ENCODE data around the gene ADNP2. TPM values are rescaled to one million over a fixed set of nuclear protein-coding genes. Genes with fewer than 3 reads are reported as not detected.

ADNP2 gene
- total and polyA plus RNA-seq, 2 donors (not counting 1 experiment from before 2014, with no cell fraction given), result 4.7 to 14.7 TPM

DNA sequence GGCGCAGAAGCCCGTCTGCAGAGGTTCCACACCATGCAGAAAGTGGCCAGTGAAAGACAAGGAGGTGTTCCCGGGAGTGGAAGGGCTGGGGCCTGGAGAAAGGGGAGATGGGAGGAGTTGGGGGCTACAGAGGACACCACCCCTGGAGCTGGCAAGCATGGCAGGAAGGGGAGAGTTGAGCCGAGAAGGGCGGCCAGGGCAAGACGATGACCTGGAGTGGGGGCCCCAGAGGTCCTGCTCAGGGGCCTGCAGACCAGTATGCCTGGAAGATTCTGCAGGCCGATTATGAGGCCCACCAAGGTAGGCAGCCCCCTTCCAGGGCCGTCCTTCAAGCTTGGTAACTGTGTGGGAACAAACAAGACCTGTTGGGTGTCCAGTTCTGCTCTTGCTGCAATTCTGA, 41.7 kb upstream of the ADNP2 start:
- Histone ChIP-seq H2AFZ (ENCODE audit: insufficient read depth, low read depth, low read length, poor library complexity, severe bottlenecking) (no peak overlapping the region), H3K36me3 (replicated peaks in 1 of 2; ENCODE audit: control extremely low read depth in 1 of 2, control insufficient read depth in 1 of 2, extremely low read depth in 1 of 2, insufficient read depth in 2 of 2, low read length in 1 of 2) (no peaks in the 10 kb centered on the region), H3K27ac (ENCODE audit: low read length in 2 of 2) (no peak overlapping the region), H3K27me3 (replicated peaks in 1 of 4; ENCODE audit: control extremely low read depth in 1 of 4, control insufficient read depth in 3 of 4, insufficient read depth in 4 of 4, low read length in 3 of 4) (no peaks in the 10 kb centered on the region), H3K4me3 (ENCODE audit: control extremely low read depth in 1 of 5, extremely low read depth in 1 of 5, insufficient read depth in 1 of 5, low read depth in 2 of 5, low read length in 4 of 5) (no peak overlapping the region), H3K4me2 (replicated peaks; ENCODE audit: low read depth, low read length, poor library complexity, severe bottlenecking) (no peak overlapping the region), H3K4me1 (ENCODE audit: control insufficient read depth in 2 of 2, insufficient read depth in 2 of 2, low read length in 2 of 2) (no peaks in the 10 kb centered on the region), H3K79me2 (ENCODE audit: control insufficient read depth, insufficient read depth, low read length) (no peaks in the 10 kb centered on the region), H3K9ac (ENCODE audit: low read length) (no peak overlapping the region), H4K20me1 (ENCODE audit: control insufficient read depth, insufficient read depth, low read length, poor library complexity, severe bottlenecking) (no peaks in the 10 kb centered on the region), H3K9me3 (ENCODE audit: control extremely low read depth in 1 of 3, control insufficient read depth in 2 of 3, insufficient read depth in 1 of 3, low read length in 2 of 3) (peaks cover 2 to 18% (median 4%) of the 10 kb centered on the region in 3 donors)
- no peak overlapping the region for H3K4me3 Mint-ChIP-seq
- intact Hi-C loops (cut with micrococcal nuclease), result no loop called here
- CTCF ChIA-PET, result no interaction called here
- H3K27ac Mint-ChIP-seq, result no peak overlapping the region
- no peaks in the 10 kb centered on the region for H3K27me3 Mint-ChIP-seq
- DNase-seq, result no peak
- POLR2A ChIA-PET, result no interaction called here
- H3K9me3 Mint-ChIP-seq (ENCODE audit: insufficient read depth), result no peaks in the 10 kb centered on the region
- H3K4me1 Mint-ChIP-seq, result no peaks in the 10 kb centered on the region
- 92% methylated on average over 7 of the region's 8 CpGs for WGBS (ENCODE audit: insufficient coverage)
- TF ChIP-seq, protein P1, sequence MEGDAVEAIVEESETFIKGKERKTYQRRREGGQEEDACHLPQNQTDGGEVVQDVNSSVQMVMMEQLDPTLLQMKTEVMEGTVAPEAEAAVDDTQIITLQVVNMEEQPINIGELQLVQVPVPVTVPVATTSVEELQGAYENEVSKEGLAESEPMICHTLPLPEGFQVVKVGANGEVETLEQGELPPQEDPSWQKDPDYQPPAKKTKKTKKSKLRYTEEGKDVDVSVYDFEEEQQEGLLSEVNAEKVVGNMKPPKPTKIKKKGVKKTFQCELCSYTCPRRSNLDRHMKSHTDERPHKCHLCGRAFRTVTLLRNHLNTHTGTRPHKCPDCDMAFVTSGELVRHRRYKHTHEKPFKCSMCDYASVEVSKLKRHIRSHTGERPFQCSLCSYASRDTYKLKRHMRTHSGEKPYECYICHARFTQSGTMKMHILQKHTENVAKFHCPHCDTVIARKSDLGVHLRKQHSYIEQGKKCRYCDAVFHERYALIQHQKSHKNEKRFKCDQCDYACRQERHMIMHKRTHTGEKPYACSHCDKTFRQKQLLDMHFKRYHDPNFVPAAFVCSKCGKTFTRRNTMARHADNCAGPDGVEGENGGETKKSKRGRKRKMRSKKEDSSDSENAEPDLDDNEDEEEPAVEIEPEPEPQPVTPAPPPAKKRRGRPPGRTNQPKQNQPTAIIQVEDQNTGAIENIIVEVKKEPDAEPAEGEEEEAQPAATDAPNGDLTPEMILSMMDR (IDR thresholded peaks at IDR 0.05), result no peak
- TF ChIP-seq EZH2 (IDR thresholded peaks at IDR 0.05; ENCODE audit: borderline replicate concordance, insufficient read depth, low read depth, low read length, poor library complexity, severe bottlenecking), result no peak
- no peak for ATAC-seq (ENCODE audit: low read depth)

DNA sequence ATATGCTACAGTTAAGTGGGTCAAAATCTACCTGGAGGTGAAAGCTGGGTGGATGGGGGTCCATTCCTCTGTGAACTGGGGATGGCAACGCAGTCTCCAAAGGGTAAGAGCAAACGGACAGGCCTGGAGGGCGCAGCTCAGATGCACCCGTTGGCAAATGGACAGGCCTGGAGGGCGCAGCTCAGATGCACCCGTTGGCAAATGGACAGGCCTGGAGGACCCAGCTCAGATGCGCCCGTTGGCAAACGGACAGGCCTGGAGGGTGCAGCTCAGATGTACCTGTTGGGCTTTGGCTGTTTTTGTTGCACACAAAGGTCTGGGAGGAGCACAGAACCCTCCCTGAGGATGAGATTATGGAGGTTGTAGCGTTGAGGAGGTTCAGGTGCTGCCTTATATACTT, 41.2 kb upstream of the ADNP2 start:
- Histone ChIP-seq H3K27me3 (replicated peaks in 1 of 4; ENCODE audit: control extremely low read depth in 1 of 4, control insufficient read depth in 3 of 4, insufficient read depth in 4 of 4, low read length in 3 of 4) (no peaks in the 10 kb centered on the region), H3K4me3 (ENCODE audit: control extremely low read depth in 1 of 5, extremely low read depth in 1 of 5, insufficient read depth in 1 of 5, low read depth in 2 of 5, low read length in 4 of 5) (no peak overlapping the region), H3K9me3 (ENCODE audit: control extremely low read depth in 1 of 3, control insufficient read depth in 2 of 3, insufficient read depth in 1 of 3, low read length in 2 of 3) (peaks cover 0 to 15% (median 0%) of the 10 kb centered on the region in 3 donors), H4K20me1 (ENCODE audit: control insufficient read depth, insufficient read depth, low read length, poor library complexity, severe bottlenecking) (no peaks in the 10 kb centered on the region), H3K9ac (ENCODE audit: low read length) (no peak overlapping the region), H3K4me2 (replicated peaks; ENCODE audit: low read depth, low read length, poor library complexity, severe bottlenecking) (no peak overlapping the region), H2AFZ (ENCODE audit: insufficient read depth, low read depth, low read length, poor library complexity, severe bottlenecking) (no peak overlapping the region), H3K79me2 (ENCODE audit: control insufficient read depth, insufficient read depth, low read length) (no peaks in the 10 kb centered on the region), H3K27ac (ENCODE audit: low read length in 2 of 2) (no peak overlapping the region), H3K4me1 (ENCODE audit: control insufficient read depth in 2 of 2, insufficient read depth in 2 of 2, low read length in 2 of 2) (no peaks in the 10 kb centered on the region), H3K36me3 (replicated peaks in 1 of 2; ENCODE audit: control extremely low read depth in 1 of 2, control insufficient read depth in 1 of 2, extremely low read depth in 1 of 2, insufficient read depth in 2 of 2, low read length in 1 of 2) (no peaks in the 10 kb centered on the region)
- no peak overlapping the region for H3K4me3 Mint-ChIP-seq
- POLR2A ChIA-PET, result no interaction called here
- DNase-seq, result no peak
- TF ChIP-seq, protein P1 (IDR thresholded peaks at IDR 0.05), result no peak
- TF ChIP-seq EZH2 (IDR thresholded peaks at IDR 0.05; ENCODE audit: borderline replicate concordance, insufficient read depth, low read depth, low read length, poor library complexity, severe bottlenecking), result no peak
- no peaks in the 10 kb centered on the region for H3K9me3 Mint-ChIP-seq (ENCODE audit: insufficient read depth)
- H3K27me3 Mint-ChIP-seq, result no peaks in the 10 kb centered on the region
- ATAC-seq (ENCODE audit: low read depth), result no peak
- CTCF ChIA-PET, result no interaction called here
- H3K27ac Mint-ChIP-seq, result no peak overlapping the region
- no peaks in the 10 kb centered on the region for H3K4me1 Mint-ChIP-seq
- over 99% methylated on average over 10 of the region's 10 CpGs for WGBS (ENCODE audit: insufficient coverage)
- intact Hi-C loops (cut with micrococcal nuclease), result no loop called here

Data from B cell (primary cell).